Measurements from ENCODE around the gene TANGO2.

- TF ChIP-seq POLR2A (IDR thresholded peaks at IDR 0.05; ENCODE audit: borderline replicate concordance, extremely low read depth, insufficient read depth, insufficient read length) (no peak), ATF3 (IDR thresholded peaks at IDR 0.05) (no peak), POLR2AphosphoS5 (IDR thresholded peaks at IDR 0.05; ENCODE audit: low read depth, low read length) (no peak), EZH2 (IDR thresholded peaks at IDR 0.05) (no peak)
- TF ChIP-seq, protein P1, sequence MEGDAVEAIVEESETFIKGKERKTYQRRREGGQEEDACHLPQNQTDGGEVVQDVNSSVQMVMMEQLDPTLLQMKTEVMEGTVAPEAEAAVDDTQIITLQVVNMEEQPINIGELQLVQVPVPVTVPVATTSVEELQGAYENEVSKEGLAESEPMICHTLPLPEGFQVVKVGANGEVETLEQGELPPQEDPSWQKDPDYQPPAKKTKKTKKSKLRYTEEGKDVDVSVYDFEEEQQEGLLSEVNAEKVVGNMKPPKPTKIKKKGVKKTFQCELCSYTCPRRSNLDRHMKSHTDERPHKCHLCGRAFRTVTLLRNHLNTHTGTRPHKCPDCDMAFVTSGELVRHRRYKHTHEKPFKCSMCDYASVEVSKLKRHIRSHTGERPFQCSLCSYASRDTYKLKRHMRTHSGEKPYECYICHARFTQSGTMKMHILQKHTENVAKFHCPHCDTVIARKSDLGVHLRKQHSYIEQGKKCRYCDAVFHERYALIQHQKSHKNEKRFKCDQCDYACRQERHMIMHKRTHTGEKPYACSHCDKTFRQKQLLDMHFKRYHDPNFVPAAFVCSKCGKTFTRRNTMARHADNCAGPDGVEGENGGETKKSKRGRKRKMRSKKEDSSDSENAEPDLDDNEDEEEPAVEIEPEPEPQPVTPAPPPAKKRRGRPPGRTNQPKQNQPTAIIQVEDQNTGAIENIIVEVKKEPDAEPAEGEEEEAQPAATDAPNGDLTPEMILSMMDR (IDR thresholded peaks at IDR 0.05 in 2 of 3, conservative IDR thresholded peaks at IDR 0.05 in 1 of 3; ENCODE audit: borderline replicate concordance in 1 of 3, insufficient read depth in 1 of 3, low read depth in 2 of 3, low read length in 2 of 3) = no peak
These were observed 89.6 kb downstream of the TANGO2 start for GRCh38 chr22:20110359-20110985.

All from HCT116 (cell line).